Measurements from ENCODE around the gene KLHL20.
"Not testable (repeated sequence)": the region's sequence is repeated elsewhere in the genome, so short reads cannot be mapped to it uniquely, and the experiment has no call there.

Gene KLHL20

GRCh38 chr1:173779936-173780335, 65.2 kb downstream of the KLHL20 start:
- peaks cover 79% of the 10 kb centered on the region; the same call in 1 of the 2 replicates for H3K36me3 ChIP-seq (ENCODE audit: insufficient read depth, low read length)
- TF ChIP-seq EZH2phosphoT487 (IDR thresholded peaks at IDR 0.05; ENCODE audit: borderline replicate concordance) = no peak
- H3F3A ChIP-seq (ENCODE audit: low read depth) = no peaks in the 10 kb centered on the region

GRCh38 chr1:173784997-173785396, 70.2 kb downstream of the KLHL20 start:
- Histone ChIP-seq H3K4me3 (ENCODE audit: low read length, poor library complexity, severe bottlenecking) (no peak overlapping the region), H4K20me1 (ENCODE audit: insufficient read depth, low read length, poor library complexity, severe bottlenecking) (no peaks in the 10 kb centered on the region), H3K79me2 (ENCODE audit: insufficient read depth, low read length) (no peaks in the 10 kb centered on the region), H3K9me2 (replicated peaks; ENCODE audit: low read depth, low read length) (no peaks in the 10 kb centered on the region), H2AFZ (ENCODE audit: low read length) (no peak overlapping the region), H3K9me3 (ENCODE audit: insufficient read depth, low read depth, low read length) (no peaks in the 10 kb centered on the region), H3K4me1 (ENCODE audit: insufficient read depth, low read length, poor library complexity, severe bottlenecking) (no peaks in the 10 kb centered on the region), H3K36me3 (ENCODE audit: insufficient read depth, low read length) (peaks cover 66% of the 10 kb centered on the region; the same call in 1 of the 2 replicates), H3K4me2 (ENCODE audit: low read depth, low read length, poor library complexity, severe bottlenecking) (no peak overlapping the region), H3K9ac (ENCODE audit: low read depth, low read length, poor library complexity, severe bottlenecking) (no peak overlapping the region), H3F3A (ENCODE audit: low read depth) (no peaks in the 10 kb centered on the region), H3K27me3 (ENCODE audit: insufficient read depth, low read length, poor library complexity, severe bottlenecking) (no peaks in the 10 kb centered on the region)
- TF ChIP-seq CTCF (conservative IDR thresholded peaks at IDR 0.05; ENCODE audit: low read length) (no peak), EZH2phosphoT487 (IDR thresholded peaks at IDR 0.05; ENCODE audit: borderline replicate concordance) (no peak)

More at GRCh38 chr1:173779936-173780335, 65.2 kb downstream of the KLHL20 start:
- Histone ChIP-seq H3K4me3 (ENCODE audit: low read length, poor library complexity, severe bottlenecking) (no peak overlapping the region), H3K9me3 (ENCODE audit: insufficient read depth, low read depth, low read length) (no peaks in the 10 kb centered on the region), H3K4me1 (ENCODE audit: insufficient read depth, low read length, poor library complexity, severe bottlenecking) (no peaks in the 10 kb centered on the region), H3K27me3 (ENCODE audit: insufficient read depth, low read length, poor library complexity, severe bottlenecking) (no peaks in the 10 kb centered on the region), H3K9ac (ENCODE audit: low read depth, low read length, poor library complexity, severe bottlenecking) (no peak overlapping the region), H2AFZ (ENCODE audit: low read length) (no peak overlapping the region), H4K20me1 (ENCODE audit: insufficient read depth, low read length, poor library complexity, severe bottlenecking) (no peaks in the 10 kb centered on the region), H3K4me2 (ENCODE audit: low read depth, low read length, poor library complexity, severe bottlenecking) (no peak overlapping the region), H3K79me2 (ENCODE audit: insufficient read depth, low read length) (no peaks in the 10 kb centered on the region), H3K9me2 (replicated peaks; ENCODE audit: low read depth, low read length) (no peaks in the 10 kb centered on the region)

- TF ChIP-seq CTCF (conservative IDR thresholded peaks at IDR 0.05; ENCODE audit: low read length) (no peak), EZH2phosphoT487 (IDR thresholded peaks at IDR 0.05; ENCODE audit: borderline replicate concordance) (no peak)
- Histone ChIP-seq H2AFZ (ENCODE audit: low read length) (no peak overlapping the region), H3K9me3 (ENCODE audit: insufficient read depth, low read depth, low read length) (no peaks in the 10 kb centered on the region), H3K36me3 (ENCODE audit: insufficient read depth, low read length) (peaks cover 20% of the 10 kb centered on the region; the same call in 1 of the 2 replicates), H3K79me2 (ENCODE audit: insufficient read depth, low read length) (no peaks in the 10 kb centered on the region), H3K9me2 (replicated peaks; ENCODE audit: low read depth, low read length) (no peaks in the 10 kb centered on the region), H3K27me3 (ENCODE audit: insufficient read depth, low read length, poor library complexity, severe bottlenecking) (no peaks in the 10 kb centered on the region), H4K20me1 (ENCODE audit: insufficient read depth, low read length, poor library complexity, severe bottlenecking) (no peaks in the 10 kb centered on the region), H3K4me1 (ENCODE audit: insufficient read depth, low read length, poor library complexity, severe bottlenecking) (no peaks in the 10 kb centered on the region), H3F3A (ENCODE audit: low read depth) (no peaks in the 10 kb centered on the region), H3K4me3 (ENCODE audit: low read length, poor library complexity, severe bottlenecking) (no peak overlapping the region), H3K9ac (ENCODE audit: low read depth, low read length, poor library complexity, severe bottlenecking) (no peak overlapping the region), H3K4me2 (ENCODE audit: low read depth, low read length, poor library complexity, severe bottlenecking) (no peak overlapping the region)
These were observed 75.1 kb downstream of the KLHL20 start for GRCh38 chr1:173789841-173790240.

- no peak overlapping the region for H2AFZ ChIP-seq (ENCODE audit: low read length)
- TF ChIP-seq CTCF (conservative IDR thresholded peaks at IDR 0.05; ENCODE audit: low read length) (no peak), EZH2phosphoT487 (IDR thresholded peaks at IDR 0.05; ENCODE audit: borderline replicate concordance) (no peak)
- H3K9me2 ChIP-seq (replicated peaks; ENCODE audit: low read depth, low read length) = no peaks in the 10 kb centered on the region
- no peaks in the 10 kb centered on the region for H3K27me3 ChIP-seq (ENCODE audit: insufficient read depth, low read length, poor library complexity, severe bottlenecking)
- no peak overlapping the region for H3K4me2 ChIP-seq (ENCODE audit: low read depth, low read length, poor library complexity, severe bottlenecking)
- no peak overlapping the region for H3K9ac ChIP-seq (ENCODE audit: low read depth, low read length, poor library complexity, severe bottlenecking)
- H3K4me1 ChIP-seq (ENCODE audit: insufficient read depth, low read length, poor library complexity, severe bottlenecking) = no peaks in the 10 kb centered on the region
- H4K20me1 ChIP-seq (ENCODE audit: insufficient read depth, low read length, poor library complexity, severe bottlenecking) = no peaks in the 10 kb centered on the region
- H3K4me3 ChIP-seq (ENCODE audit: low read length, poor library complexity, severe bottlenecking) = no peak overlapping the region
- peaks cover 45% of the 10 kb centered on the region for H3K36me3 ChIP-seq (ENCODE audit: insufficient read depth, low read length)
- no peaks in the 10 kb centered on the region for H3K9me3 ChIP-seq (ENCODE audit: insufficient read depth, low read depth, low read length)
- H3F3A ChIP-seq (ENCODE audit: low read depth) = no peaks in the 10 kb centered on the region
- H3K79me2 ChIP-seq (ENCODE audit: insufficient read depth, low read length) = no peaks in the 10 kb centered on the region
These were observed 83.3 kb downstream of the KLHL20 start for GRCh38 chr1:173798078-173798477.

GRCh38 chr1:173799995-173800394, 85.2 kb downstream of the KLHL20 start:
- not testable (repeated sequence) for H4K20me1 ChIP-seq (ENCODE audit: insufficient read depth, low read length, poor library complexity, severe bottlenecking); H3K9me3 ChIP-seq (ENCODE audit: insufficient read depth, low read depth, low read length); H3K9ac ChIP-seq (ENCODE audit: low read depth, low read length, poor library complexity, severe bottlenecking); H3K79me2 ChIP-seq (ENCODE audit: insufficient read depth, low read length); H3K4me2 ChIP-seq (ENCODE audit: low read depth, low read length, poor library complexity, severe bottlenecking); H3F3A ChIP-seq (ENCODE audit: low read depth); H3K4me1 ChIP-seq (ENCODE audit: insufficient read depth, low read length, poor library complexity, severe bottlenecking); H3K9me2 ChIP-seq (replicated peaks; ENCODE audit: low read depth, low read length); H2AFZ ChIP-seq (ENCODE audit: low read length); H3K4me3 ChIP-seq (ENCODE audit: low read length, poor library complexity, severe bottlenecking); H3K27me3 ChIP-seq (ENCODE audit: insufficient read depth, low read length, poor library complexity, severe bottlenecking)
- H3K36me3 ChIP-seq (ENCODE audit: insufficient read depth, low read length) = peaks cover 62% of the 10 kb centered on the region

Measured in Loucy (cell line).